K562 (cell line): ENCODE measurements around the gene HS6ST1. TPM values are rescaled to one million over a fixed set of nuclear protein-coding genes. Genes with fewer than 3 reads are reported as not detected.

Experiments used
- ATAC-seq: fragments of 200-7000 bp; cut with Tn5 transposase; 3 replicates; pipeline ENCODE4 v1.9.1; 2020; ENCODE audit warnings: moderate library complexity
- BruUV-seq: library from RNA; stranded (reverse); fragments of 400-500 nt; replicated peaks from 2 replicates; lab custom pipeline; 2021; lab: Mats Ljungman, UMichigan
- CTCF ChIA-PET: fragments of 300-600 bp; formaldehyde crosslinking; extraction: SDS; loops from one replicate; lab custom pipeline; 2021; ENCODE audit warnings: low intra/inter-chr PET ratio; lab: Yijun Ruan, JAX
- POLR2A ChIA-PET: fragments of 300-600, 350-650 bp; sonication (Branson Sonifier 250); formaldehyde crosslinking; extraction: SDS; loops from one replicate; lab custom pipeline; 2021; ENCODE audit warnings: antibody characterized with exemption, inconsistent platforms; lab: Yijun Ruan, JAX
- DNase-seq, 4 experiments: peaks; one replicate each; pipeline versions ENCODE4 v3.0.0 to v3.0.0-alpha.2; 2011 to 2018; ENCODE audit warnings: low spot score in 3 of 4, mixed read lengths in 3 of 4; ENCODE audit errors: extremely low read depth in 1 of 4
- FAIRE-seq: peaks from 2 replicates; lab custom pipeline; 2011; peaks lifted over from hg19 to GRCh38; lab: Jason Lieb, UNC
- H2AFZ ChIP-seq: 2 replicates; pipeline ENCODE4 v1.6.0; 2011; ENCODE audit warnings: low read depth, low read length, control low read depth, inconsistent platforms
- H3K27ac ChIP-seq: fragments of 200-600 bp; 3 replicates; pipeline ENCODE4 v1.8.0; 2011; ENCODE audit warnings: low read depth, mild to moderate bottlenecking, control low read depth, inconsistent platforms, low read length, moderate library complexity, mixed read lengths; ENCODE audit errors: extremely low read depth
- H3K27me3 ChIP-seq, 2 experiments: fragments of 300-600 bp in 1 of 2; 2 replicates in 1 of 2; 3 replicates in 1 of 2; pipeline versions ENCODE4 v1.6.0 to v1.8.0; 2011; ENCODE audit warnings: inconsistent platforms in 2 of 2, low read length in 2 of 2, mild to moderate bottlenecking in 1 of 2, mixed read lengths in 1 of 2, moderate library complexity in 1 of 2; ENCODE audit not compliant: control insufficient read depth in 2 of 2, insufficient read depth in 2 of 2
- H3K36me3 ChIP-seq: fragments of 300-600 bp; 3 replicates; pipeline ENCODE4 v1.8.0; 2011; ENCODE audit warnings: mild to moderate bottlenecking, low read length, inconsistent platforms; ENCODE audit not compliant: control insufficient read depth, insufficient read depth
- H3K4me1 ChIP-seq, 2 experiments: fragments of 200-600 bp in 1 of 2; replicated peaks in 1 of 2; 2 replicates in 1 of 2; 3 replicates in 1 of 2; pipeline versions ENCODE4 v1.5.1 to v1.8.0; 2011; ENCODE audit warnings: inconsistent platforms in 2 of 2, low read length in 2 of 2, mild to moderate bottlenecking in 1 of 2, mixed read lengths in 1 of 2, moderate library complexity in 1 of 2; ENCODE audit not compliant: control insufficient read depth in 2 of 2, insufficient read depth in 2 of 2
- H3K4me2 ChIP-seq: 2 replicates; pipeline ENCODE4 v1.6.1; 2011; ENCODE audit warnings: low read length, control low read depth, inconsistent platforms, mixed read lengths; ENCODE audit not compliant: insufficient read depth
- H3K4me3 ChIP-seq: fragments of 200-600 bp; sonication (generic), shearing (Covaris generic); 2 replicates; pipeline ENCODE4 v1.5.1; 2016; ENCODE audit warnings: control low read depth, inconsistent platforms
- H3K79me2 ChIP-seq: fragments of 200-600 bp; 3 replicates; pipeline ENCODE4 v1.8.0; 2011; ENCODE audit warnings: low read length, inconsistent platforms; ENCODE audit not compliant: control insufficient read depth, insufficient read depth
- H3K9ac ChIP-seq, 2 experiments: 2 replicates each; pipeline versions ENCODE4 v1.6.0 to v1.6.1; 2011; ENCODE audit warnings: low read depth in 2 of 2, low read length in 2 of 2, control low read depth in 1 of 2, inconsistent platforms in 1 of 2, mild to moderate bottlenecking in 1 of 2, mixed read lengths in 1 of 2; ENCODE audit not compliant: insufficient read depth in 1 of 2
- H3K9me1 ChIP-seq: one replicate; pipeline ENCODE4 v1.6.0; 2011; ENCODE audit warnings: inconsistent platforms, mild to moderate bottlenecking, low read length, moderate library complexity; ENCODE audit not compliant: control insufficient read depth, insufficient read depth
- H3K9me3 ChIP-seq: replicated peaks from 2 replicates; pipeline ENCODE4 v1.5.1; 2011; ENCODE audit warnings: low read depth, low read length, inconsistent platforms; ENCODE audit not compliant: control insufficient read depth, insufficient read depth
- H4K20me1 ChIP-seq: replicated peaks from 2 replicates; pipeline ENCODE4 v1.6.1; 2011; ENCODE audit warnings: low read length, inconsistent platforms, mixed read lengths; ENCODE audit not compliant: control insufficient read depth, insufficient read depth
- RB1 ChIP-seq: fragments of 450-650 bp; IDR thresholded peaks from 2 replicates; pipeline ENCODE4 v1.6.1; 2017; ENCODE audit warnings: low read depth, mild to moderate bottlenecking
- SAFB2 ChIP-seq: fragments of 200-400 bp; formaldehyde crosslinking; IDR thresholded peaks from 2 replicates; pipeline ENCODE4 v1.6.1; 2018; ENCODE audit warnings: borderline replicate concordance, low read length, low read depth, moderate library complexity; ENCODE audit not compliant: severe bottlenecking
- U2AF2 ChIP-seq: fragments of 200-400 bp; formaldehyde crosslinking; optimal IDR thresholded peaks from 2 replicates; pipeline ENCODE3; 2017; ENCODE audit warnings: low read depth, mild to moderate bottlenecking, low read length
- WGBS: fragments of 100-300 bp; shearing (Covaris generic); methylation state at CpG from one replicate; pipeline ENCODE4 v1.1.6; 2016; ENCODE audit warnings: low coverage, mixed read lengths; ENCODE audit not compliant: insufficient coverage; ENCODE audit errors: missing lambda C conversion rate; 5-methylcytosine and 5-hydroxymethylcytosine counted together
- in situ Hi-C: fragments of 300-500 bp; cut with MboI; formaldehyde crosslinking; loops from 4 replicates; pipeline ENCODE4 v1.15.0; 2018; ENCODE audit warnings: inconsistent platforms, mixed read lengths
- intact Hi-C: fragments of 100-400 bp; cut with micrococcal nuclease; formaldehyde crosslinking; loops from 2 replicates; pipeline ENCODE4 v1.14.2; 2022
- polyA plus RNA-seq, 8 experiments: library from polyadenylated mRNA; depleted of rRNA in 4 of 8; stranded (reverse) in 5 of 8; unstranded in 3 of 8; fragments of >200 nt; fragmentation: Nextera tagmentation in 2 of 8; fragmentation: Illumina TruSeq in 1 of 8; extraction: Ambion mirVana in 2 of 8; extraction: Trizol in 1 of 8; gene quantifications; 2 replicates each; pipeline versions ENCODE4 v1.2.1 to v1.2.3, GENCODE V29; 2011 to 2014; ENCODE audit warnings: inconsistent platforms in 1 of 8, missing spikeins in 1 of 8
- total RNA-seq, 7 experiments: library from RNA; depleted of rRNA in 6 of 7; stranded (reverse); fragments of >200 nt in 6 of 7; fragmentation: Illumina TruSeq in 2 of 7; extraction: Trizol in 2 of 7; gene quantifications; 2 replicates each; pipeline versions ENCODE4 v1.2.1 to v1.2.3, GENCODE V29; 2011 to 2021; ENCODE audit warnings: low replicate concordance in 1 of 7
- TF ChIP-seq, protein P1 (sequence below): fragments of 250-450 bp; sonication (Bioruptor Pico); IDR thresholded peaks from 2 replicates; pipeline ENCODE4 v1.4.0; 2020
- TF ChIP-seq, protein P2 (sequence below): fragments of 250-450 bp; sonication (Bioruptor Pico); IDR thresholded peaks from 2 replicates; pipeline ENCODE4 v1.4.0; 2020

The HS6ST1 gene
- total and polyA plus RNA-seq, 9 of the 15 experiments (the other 6 are each of a cell fraction or from before 2014, with no cell fraction given), result 0.06 to 7.4 (median 3.8) TPM

DNA sequence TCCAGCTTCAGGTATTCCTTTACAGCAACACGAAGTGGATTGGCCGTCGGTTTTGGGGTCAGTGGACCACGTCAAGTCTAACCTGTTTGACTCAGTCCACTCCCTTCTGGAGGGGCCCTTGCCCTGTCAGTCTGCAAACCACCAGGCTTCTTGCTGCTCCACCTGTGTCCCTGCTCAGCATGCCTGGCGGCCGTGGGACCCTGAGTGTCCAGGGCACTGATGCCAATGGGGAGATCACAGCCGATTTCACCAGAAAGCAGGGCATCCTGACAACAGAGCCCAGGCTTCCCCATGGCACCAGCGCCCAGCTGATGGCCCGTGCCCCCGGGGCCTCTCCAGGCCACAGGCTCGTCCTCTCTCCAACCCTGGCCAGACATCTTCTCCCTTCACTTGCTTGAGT is 41.2 kb upstream of the HS6ST1 start:
- H2AFZ ChIP-seq, result no peak overlapping the region
- peaks cover 19 to 64% of the 10 kb centered on the region in 2 experiments for H3K27me3 ChIP-seq
- WGBS, result 0% methylated on average over 11 of the region's 11 CpGs
- TF ChIP-seq, protein P1, sequence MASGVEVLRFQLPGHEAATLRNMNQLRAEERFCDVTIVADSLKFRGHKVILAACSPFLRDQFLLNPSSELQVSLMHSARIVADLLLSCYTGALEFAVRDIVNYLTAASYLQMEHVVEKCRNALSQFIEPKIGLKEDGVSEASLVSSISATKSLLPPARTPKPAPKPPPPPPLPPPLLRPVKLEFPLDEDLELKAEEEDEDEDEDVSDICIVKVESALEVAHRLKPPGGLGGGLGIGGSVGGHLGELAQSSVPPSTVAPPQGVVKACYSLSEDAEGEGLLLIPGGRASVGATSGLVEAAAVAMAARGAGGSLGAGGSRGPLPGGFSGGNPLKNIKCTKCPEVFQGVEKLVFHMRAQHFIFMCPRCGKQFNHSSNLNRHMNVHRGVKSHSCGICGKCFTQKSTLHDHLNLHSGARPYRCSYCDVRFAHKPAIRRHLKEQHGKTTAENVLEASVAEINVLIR (CRISPR knock-in tag), result no peak
- TF ChIP-seq, all 486 proteins: peak for 0
- BruUV-seq, result no TSS peak
- no peak for DNase-seq
- Histone ChIP-seq H3K4me2 (no peak overlapping the region), H3K9me1 (no peaks in the 10 kb centered on the region), H3K4me1 (peaks cover 0 to 3% of the 10 kb centered on the region in 2 experiments; a peak in 2 of 5 replicates), H3K4me3 (no peak overlapping the region), H3K9ac (no peak overlapping the region), H3K36me3 (no peaks in the 10 kb centered on the region), H3K79me2 (no peaks in the 10 kb centered on the region), H4K20me1 (0 out of 2 replicates have a peak, but pooled peaks cover 6% of the 10 kb centered on the region), H3K27ac (no peak overlapping the region), H3K9me3 (no peaks in the 10 kb centered on the region)
- ChIA-PET CTCF (no interaction called here), POLR2A (interaction anchor here (0.6 kb wide), 1 partner anchor 20 kb away, joined by 3 read pairs; no protein-coding TSS in a partner anchor)
- intact Hi-C loops (no loop called here), in situ Hi-C loops (no loop called here)
- ATAC-seq, result no peak
- FAIRE-seq, result no peak

DNA sequence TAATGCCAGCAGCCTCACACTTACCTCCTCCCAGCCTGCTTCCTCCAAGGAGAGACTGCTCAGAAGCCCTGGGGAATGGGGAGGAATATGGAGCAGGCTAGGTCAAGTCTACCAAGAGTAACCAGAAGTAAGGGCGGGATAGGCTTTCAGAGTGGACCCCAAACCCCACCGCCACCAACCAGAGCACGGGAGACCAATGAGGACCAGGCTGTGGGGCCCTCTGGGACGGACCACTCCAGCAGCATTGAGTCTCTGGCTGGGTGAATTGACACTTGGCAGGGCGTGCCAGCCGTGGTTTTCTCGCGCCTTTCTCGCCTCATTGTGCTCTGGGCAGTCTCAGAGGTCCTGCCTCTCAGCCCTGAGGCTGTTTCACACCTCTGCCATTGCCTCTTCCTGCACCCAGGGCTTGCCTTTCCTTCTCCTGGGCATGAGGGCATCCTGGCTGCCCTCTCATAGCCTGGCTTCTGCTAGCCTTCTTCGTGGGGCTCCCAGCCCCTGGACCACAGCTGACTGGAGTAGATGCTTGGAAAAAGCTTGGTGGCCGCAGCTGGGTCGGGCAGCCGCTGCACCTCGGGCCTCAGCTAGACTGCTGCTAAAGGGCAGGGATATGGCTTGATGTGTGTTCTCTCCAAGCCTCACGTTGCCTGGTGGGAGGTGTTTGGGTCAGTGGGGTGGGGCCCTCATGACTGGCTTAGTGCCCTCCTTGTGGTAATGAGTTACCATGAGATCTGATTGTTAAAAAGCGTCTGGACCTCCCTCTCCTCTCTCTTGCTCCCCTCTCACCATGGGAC is 40.5 kb upstream of the HS6ST1 start:
- ChIA-PET POLR2A (interaction anchor here (0.6 to 0.7 kb wide), 2 partner anchors 20 to 1521 kb away, joined by 3 read pairs; no protein-coding TSS in a partner anchor), CTCF (no interaction called here)
- intact Hi-C loops (no loop called here), in situ Hi-C loops (no loop called here)
- no peak overlapping the region for H3K4me2 ChIP-seq
- DNase-seq, result no peak
- no peak overlapping the region for H3K9ac ChIP-seq
- no peaks in the 10 kb centered on the region for H3K36me3 ChIP-seq
- peaks cover 19 to 62% of the 10 kb centered on the region in 2 experiments for H3K27me3 ChIP-seq
- H3K9me1 ChIP-seq, result no peaks in the 10 kb centered on the region
- BruUV-seq, result no TSS peak
- 0 out of 2 replicates have a peak, but pooled peaks cover 6% of the 10 kb centered on the region for H4K20me1 ChIP-seq
- H3K79me2 ChIP-seq, result no peaks in the 10 kb centered on the region
- WGBS, result 0% methylated on average over 16 of the region's 16 CpGs
- no peak overlapping the region for H3K27ac ChIP-seq
- no peak for FAIRE-seq
- no peaks in the 10 kb centered on the region for H3K9me3 ChIP-seq
- no peak overlapping the region for H3K4me3 ChIP-seq
- no peak for ATAC-seq
- no peak overlapping the region for H2AFZ ChIP-seq
- H3K4me1 ChIP-seq, result no peaks in the 10 kb centered on the region; a peak in 1 of 5 replicates
- TF ChIP-seq SAFB2 (no peak), U2AF2 (no peak), RB1 (no peak)
- TF ChIP-seq, protein P2, sequence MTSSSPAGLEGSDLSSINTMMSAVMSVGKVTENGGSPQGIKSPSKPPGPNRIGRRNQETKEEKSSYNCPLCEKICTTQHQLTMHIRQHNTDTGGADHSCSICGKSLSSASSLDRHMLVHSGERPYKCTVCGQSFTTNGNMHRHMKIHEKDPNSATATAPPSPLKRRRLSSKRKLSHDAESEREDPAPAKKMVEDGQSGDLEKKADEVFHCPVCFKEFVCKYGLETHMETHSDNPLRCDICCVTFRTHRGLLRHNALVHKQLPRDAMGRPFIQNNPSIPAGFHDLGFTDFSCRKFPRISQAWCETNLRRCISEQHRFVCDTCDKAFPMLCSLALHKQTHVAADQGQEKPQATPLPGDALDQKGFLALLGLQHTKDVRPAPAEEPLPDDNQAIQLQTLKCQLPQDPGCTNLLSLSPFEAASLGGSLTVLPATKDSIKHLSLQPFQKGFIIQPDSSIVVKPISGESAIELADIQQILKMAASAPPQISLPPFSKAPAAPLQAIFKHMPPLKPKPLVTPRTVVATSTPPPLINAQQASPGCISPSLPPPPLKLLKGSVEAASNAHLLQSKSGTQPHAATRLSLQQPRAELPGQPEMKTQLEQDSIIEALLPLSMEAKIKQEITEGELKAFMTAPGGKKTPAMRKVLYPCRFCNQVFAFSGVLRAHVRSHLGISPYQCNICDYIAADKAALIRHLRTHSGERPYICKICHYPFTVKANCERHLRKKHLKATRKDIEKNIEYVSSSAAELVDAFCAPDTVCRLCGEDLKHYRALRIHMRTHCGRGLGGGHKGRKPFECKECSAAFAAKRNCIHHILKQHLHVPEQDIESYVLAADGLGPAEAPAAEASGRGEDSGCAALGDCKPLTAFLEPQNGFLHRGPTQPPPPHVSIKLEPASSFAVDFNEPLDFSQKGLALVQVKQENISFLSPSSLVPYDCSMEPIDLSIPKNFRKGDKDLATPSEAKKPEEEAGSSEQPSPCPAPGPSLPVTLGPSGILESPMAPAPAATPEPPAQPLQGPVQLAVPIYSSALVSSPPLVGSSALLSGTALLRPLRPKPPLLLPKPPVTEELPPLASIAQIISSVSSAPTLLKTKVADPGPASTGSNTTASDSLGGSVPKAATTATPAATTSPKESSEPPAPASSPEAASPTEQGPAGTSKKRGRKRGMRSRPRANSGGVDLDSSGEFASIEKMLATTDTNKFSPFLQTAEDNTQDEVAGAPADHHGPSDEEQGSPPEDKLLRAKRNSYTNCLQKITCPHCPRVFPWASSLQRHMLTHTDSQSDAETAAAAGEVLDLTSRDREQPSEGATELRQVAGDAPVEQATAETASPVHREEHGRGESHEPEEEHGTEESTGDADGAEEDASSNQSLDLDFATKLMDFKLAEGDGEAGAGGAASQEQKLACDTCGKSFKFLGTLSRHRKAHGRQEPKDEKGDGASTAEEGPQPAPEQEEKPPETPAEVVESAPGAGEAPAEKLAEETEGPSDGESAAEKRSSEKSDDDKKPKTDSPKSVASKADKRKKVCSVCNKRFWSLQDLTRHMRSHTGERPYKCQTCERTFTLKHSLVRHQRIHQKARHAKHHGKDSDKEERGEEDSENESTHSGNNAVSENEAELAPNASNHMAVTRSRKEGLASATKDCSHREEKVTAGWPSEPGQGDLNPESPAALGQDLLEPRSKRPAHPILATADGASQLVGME (CRISPR knock-in tag), result no peak
